Measurements from ENCODE around the gene RASSF1. TPM values are rescaled to one million over a fixed set of nuclear protein-coding genes. Genes with fewer than 3 reads are reported as not detected.

RASSF1 gene
- total and polyA plus RNA-seq, 2 of the 8 experiments (the other 6 are each of a cell fraction or from before 2014, with no cell fraction given), result 10.3 to 15.7 TPM

DNA sequence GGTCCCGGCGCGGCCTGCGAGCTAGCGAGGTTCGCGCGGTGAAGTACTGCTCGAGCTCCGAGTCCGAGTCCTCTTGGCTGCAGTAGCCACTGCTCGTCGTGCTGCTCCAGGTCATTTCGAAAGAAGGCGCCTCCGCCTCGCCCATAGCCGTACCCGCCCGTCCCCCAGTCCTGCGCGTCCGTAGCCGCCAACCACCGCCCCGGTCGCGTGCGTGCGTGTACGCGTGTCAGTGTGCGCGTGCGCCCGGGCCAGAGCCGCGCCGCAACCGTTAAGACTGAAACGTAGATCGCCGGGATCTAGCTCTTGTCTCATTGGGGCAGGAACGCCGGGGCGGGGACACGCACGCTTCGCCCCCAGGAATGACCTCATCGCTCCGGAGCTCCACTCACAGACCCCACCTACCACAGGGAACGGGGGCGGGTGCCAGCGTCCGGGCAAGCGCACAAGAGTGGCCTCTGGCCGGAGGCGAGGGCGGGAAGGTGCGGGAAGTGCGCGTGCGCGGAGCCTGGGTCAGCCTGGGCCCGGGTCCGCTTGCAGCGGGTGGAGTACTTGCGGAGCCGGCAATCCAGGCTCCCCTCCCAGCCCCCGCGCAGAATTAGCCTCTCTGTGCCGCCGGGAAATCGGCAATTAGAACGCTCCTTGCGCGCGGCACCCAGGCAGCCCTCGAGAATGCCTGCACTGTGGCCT lies 3.3 kb downstream of the RASSF1 start:
- Histone ChIP-seq H3K4me2 (ENCODE audit: insufficient read depth in 1 of 2, low read depth in 2 of 2, low read length in 2 of 2) (peak overlapping the region; percentile 95 to 98), H3K4ac (replicated peaks; ENCODE audit: insufficient read length, low read depth, low read length) (peak overlapping the region; percentile 29), H4K91ac (replicated peaks; ENCODE audit: insufficient read length, low read length) (peak overlapping the region; percentile 93), H3K14ac (ENCODE audit: insufficient read length) (no peak overlapping the region), H2AFZ (ENCODE audit: low read length) (0 out of 2 replicates have a peak overlapping the region, but pooled peaks have one; percentile 2), H2BK12ac (ENCODE audit: low read depth, low read length) (peak overlapping the region; percentile 46; the same call in 1 of the 2 replicates), H4K20me1 (replicated peaks in 1 of 2; ENCODE audit: control insufficient read depth in 1 of 2, insufficient read depth in 2 of 2, low read length in 2 of 2) (peaks cover 0 to 10% of the 10 kb centered on the region in 2 experiments), H4K8ac (ENCODE audit: extremely low read depth, insufficient read depth, low read length) (peak overlapping the region; percentile 93), H3K18ac (ENCODE audit: extremely low read depth, low read length) (peak overlapping the region; percentile 61), H3K79me2 (ENCODE audit: control insufficient read depth in 1 of 2, insufficient read depth in 2 of 2, low read length in 2 of 2) (peaks cover 0 to 28% of the 10 kb centered on the region in 2 experiments; a peak in 2 of 4 replicates), H3K79me1 (ENCODE audit: low read depth, low read length) (peaks cover 6% of the 10 kb centered on the region; the same call in 1 of the 2 replicates), H3K27ac (ENCODE audit: low read depth, low read length) (peak overlapping the region; percentile 72; the same call in 1 of the 2 replicates), H2BK5ac (ENCODE audit: low read depth, low read length) (peak overlapping the region; percentile 86; the same call in 1 of the 2 replicates), H3K23me2 (ENCODE audit: low read depth, low read length) (peaks cover 18% of the 10 kb centered on the region), H2AK5ac (ENCODE audit: low read depth, low read length) (no peak overlapping the region), H3K9ac (replicated peaks in 1 of 4; ENCODE audit: extremely low read depth in 1 of 4, low read depth in 3 of 4, low read length in 3 of 4) (peak overlapping the region; percentile 68 to 88 (median 82)), H3K56ac (replicated peaks; ENCODE audit: insufficient read length, low read depth, low read length) (peak overlapping the region; percentile 79), H2BK15ac (ENCODE audit: low read length) (no peak overlapping the region), H3K4me3 (ENCODE audit: extremely low read depth in 1 of 4, insufficient read depth in 2 of 4, low read depth in 3 of 4, low read length in 4 of 4) (peak overlapping the region; percentile 72 to 96 (median 88)), H3K36me3 (ENCODE audit: control insufficient read depth in 2 of 4, insufficient read depth in 4 of 4, low read length in 3 of 4) (peaks cover 0 to 2% (median 0%) of the 10 kb centered on the region in 4 experiments; a peak in 2 of 8 replicates), H4K5ac (ENCODE audit: insufficient read length, low read depth, low read length) (peak overlapping the region; percentile 89), H2BK120ac (replicated peaks; ENCODE audit: low read depth, low read length) (no peak overlapping the region), H3K4me1 (replicated peaks in 1 of 4; ENCODE audit: control insufficient read depth in 3 of 4, insufficient read depth in 4 of 4, low read length in 3 of 4) (peaks cover 0 to 15% (median 14%) of the 10 kb centered on the region in 4 experiments; a peak in 5 of 7 replicates), H2BK20ac (ENCODE audit: low read length) (no peak overlapping the region), H3K27me3 (replicated peaks in 1 of 4; ENCODE audit: control insufficient read depth in 3 of 4, extremely low read depth in 1 of 4, insufficient read depth in 3 of 4, low read length in 3 of 4) (peaks cover 20 to 44% (median 37%) of the 10 kb centered on the region in 4 experiments), H3K9me3 (ENCODE audit: insufficient read depth in 2 of 2, low read depth in 1 of 2, low read length in 1 of 2) (no peaks in the 10 kb centered on the region), H3K23ac (ENCODE audit: insufficient read length) (no peak overlapping the region)
- 1% methylated on average over 76 of the region's 79 CpGs; no CpG with 5 or more reads in 1 of the 2 experiments for WGBS, 2 experiments (ENCODE audit: extremely low coverage in 1 of 2, insufficient coverage in 1 of 2, insufficient read length in 1 of 2, insufficient replicate concordance in 2 of 2, low coverage in 1 of 2, low lambda C conversion rate in 2 of 2, missing lambda C conversion rate in 1 of 2)
- FAIRE-seq, result no peak
- POLR2A ChIA-PET (ENCODE audit: partially characterized antibody), result interaction anchor here (0.7 to 4.4 kb wide), 23 partner anchors 8 to 233 kb away, joined by 3 to 40 read pairs (median 5); partner anchors contain the start of genes CYB561D2, HEMK1, HYAL2 and HYAL3
- CTCF ChIA-PET (ENCODE audit: partially characterized antibody), result interaction anchor here (0.7 to 7.7 kb wide), 17 partner anchors 9 to 1052 kb away, joined by 3 to 60 read pairs (median 4); partner anchors contain the start of genes CISH, HYAL1, HYAL2 and HYAL3
- peak; percentile 96 to 99 for DNase-seq (ENCODE audit: low read depth in 1 of 2, low spot score in 2 of 2)
- TF ChIP-seq RXRA (IDR thresholded peaks at IDR 0.05; ENCODE audit: insufficient read depth, low read depth, low read length), result no peak
- TF ChIP-seq SP4 (IDR thresholded peaks at IDR 0.05; ENCODE audit: low read length), result peak; percentile 59; the same call in 1 of the 2 replicates
- no peak for TF ChIP-seq MAFK (IDR thresholded peaks at IDR 0.05; ENCODE audit: low read depth, low read length)
- peak; percentile 58; the same call in 1 of the 2 replicates for TF ChIP-seq JUN (IDR thresholded peaks at IDR 0.05; ENCODE audit: low read depth, low read length)
- TF ChIP-seq EP300 (IDR thresholded peaks at IDR 0.05; ENCODE audit: borderline replicate concordance in 1 of 2, low read depth in 2 of 2, low read length in 2 of 2), result no peak
- peak; percentile 36; the same call in 1 of the 2 replicates for TF ChIP-seq SUZ12 (IDR thresholded peaks at IDR 0.05; ENCODE audit: low read length)
- TF ChIP-seq RFX5 (IDR thresholded peaks at IDR 0.05; ENCODE audit: borderline replicate concordance, low read depth, low read length), result no peak
- TF ChIP-seq, protein P1, sequence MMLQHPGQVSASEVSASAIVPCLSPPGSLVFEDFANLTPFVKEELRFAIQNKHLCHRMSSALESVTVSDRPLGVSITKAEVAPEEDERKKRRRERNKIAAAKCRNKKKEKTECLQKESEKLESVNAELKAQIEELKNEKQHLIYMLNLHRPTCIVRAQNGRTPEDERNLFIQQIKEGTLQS (IDR thresholded peaks at IDR 0.05; ENCODE audit: insufficient read depth, low read depth, low read length), result no peak

All from H1 (cell line).